Ovary (tissue), 3 donors: ENCODE results near the gene CD8B2.
"Not testable (repeated sequence)": the region's sequence is repeated elsewhere in the genome, so short reads cannot be mapped to it uniquely, and the experiment has no call there.

Experiments
- CTCF ChIP-seq, 3 donors: fragments of 450-650 bp in 2 of 3; fragments of 200-600 bp in 1 of 3; IDR thresholded peaks; one replicate each; pipeline versions ENCODE4 v1.5.1 to v1.8.0; 2016 to 2022; ENCODE audit warnings: antibody characterized with exemption in 3 of 3, mild to moderate bottlenecking in 1 of 3
- POLR2A ChIP-seq: fragments of 450-650 bp; IDR thresholded peaks from one replicate; pipeline ENCODE4 v1.6.1; 2017; ENCODE audit warnings: antibody characterized with exemption, mild to moderate bottlenecking, moderate library complexity
- donor health status: DM: no; HTN: no; CAD: no.

GRCh38 chr2:106506002-106506687 is 19.0 kb downstream of the CD8B2 start:
- not testable (repeated sequence) for TF ChIP-seq CTCF (IDR thresholded peaks at IDR 0.05); POLR2A
